Lower lobe of right lung (tissue), 2 donors: ENCODE data around the gene ORM2. TPM values are rescaled to one million over a fixed set of nuclear protein-coding genes. Genes with fewer than 3 reads are reported as not detected.

Experiments
- ATAC-seq, 2 donors: fragments of 200-7000 bp; cut with Tn5 transposase; one replicate each; pipeline ENCODE4 v1.9.1; 2020 to 2022; ENCODE audit warnings: mild to moderate bottlenecking in 2 of 2, moderate library complexity in 2 of 2
- DNase-seq: peaks from one replicate; pipeline ENCODE4 v3.0.0-alpha.2; 2020
- H3K27ac ChIP-seq: fragments of 200-600 bp; one replicate; pipeline ENCODE4 v1.8.0; 2022
- H3K27me3 ChIP-seq: fragments of 200-600 bp; one replicate; pipeline ENCODE4 v1.8.0; 2022; ENCODE audit warnings: low read depth
- H3K36me3 ChIP-seq: fragments of 200-600 bp; one replicate; pipeline ENCODE4 v1.8.0; 2022; ENCODE audit warnings: mild to moderate bottlenecking
- H3K4me1 ChIP-seq: fragments of 200-600 bp; one replicate; pipeline ENCODE4 v1.8.0; 2022
- H3K4me3 ChIP-seq: fragments of 200-600 bp; one replicate; pipeline ENCODE4 v1.8.0; 2022; ENCODE audit warnings: mild to moderate bottlenecking
- H3K9me3 ChIP-seq: fragments of 200-600 bp; one replicate; pipeline ENCODE4 v1.8.0; 2022
- CTCF ChIP-seq: fragments of 200-600 bp; IDR thresholded peaks from one replicate; pipeline ENCODE4 v1.8.0; 2022; ENCODE audit warnings: antibody characterized with exemption, mild to moderate bottlenecking
- intact Hi-C: fragments of 100-400 bp; cut with DNase I; formaldehyde crosslinking; loops from one replicate; pipeline ENCODE4 v1.11.0; 2022
- total RNA-seq: library from RNA; stranded (reverse); fragmentation: NEBNext Ultra II Directional; extraction: Animal tissue kit (Norgen Biotek cat#: 25700); gene quantifications from one replicate; pipeline ENCODE4 v1.2.1, GENCODE V29; 2021
- donor health status: DM: no; HTN: yes; CAD: no; lungs with severe emphysema.

Gene ORM2
- total RNA-seq, 1 donor from 2014 or later, result 3.1 TPM

DNA sequence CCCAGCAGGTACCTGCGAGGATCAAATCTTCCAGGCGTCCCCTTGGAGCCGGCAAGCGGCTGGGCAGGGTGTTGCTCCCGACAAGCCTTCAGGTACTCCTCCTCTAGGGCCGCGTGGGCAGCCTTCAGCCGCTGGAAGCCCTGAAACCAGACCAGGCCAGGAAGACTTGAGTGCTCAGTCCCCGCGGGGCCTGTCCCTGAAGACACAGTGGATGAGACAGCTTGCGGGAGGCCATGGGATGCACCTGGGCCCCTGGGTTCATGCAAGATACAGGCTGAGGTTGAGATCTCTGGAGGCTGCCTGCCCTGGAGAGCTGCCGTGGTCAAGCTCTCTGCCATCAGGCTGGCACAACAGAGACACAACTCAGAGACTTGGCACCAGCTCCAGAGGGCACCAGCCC, 32.7 kb downstream of the ORM2 start:
- H3K4me3 ChIP-seq, result no peak overlapping the region
- H3K27me3 ChIP-seq, result no peaks in the 10 kb centered on the region
- DNase-seq (no peak), ATAC-seq (no peak)
- intact Hi-C loops, result no loop called here
- peaks cover 32% of the 10 kb centered on the region for H3K4me1 ChIP-seq
- H3K27ac ChIP-seq, result no peak overlapping the region
- H3K36me3 ChIP-seq, result peaks cover 86% of the 10 kb centered on the region
- no peaks in the 10 kb centered on the region for H3K9me3 ChIP-seq
- TF ChIP-seq CTCF, result no peak

- Histone ChIP-seq H3K9me3 (no peaks in the 10 kb centered on the region), H3K27ac (no peak overlapping the region), H3K27me3 (no peaks in the 10 kb centered on the region), H3K4me1 (peaks cover 36% of the 10 kb centered on the region), H3K4me3 (no peak overlapping the region), H3K36me3 (peaks cover 86% of the 10 kb centered on the region)
- TF ChIP-seq CTCF, result no peak
- DNase-seq (no peak), ATAC-seq (no peak)
- intact Hi-C loops, result no loop called here
Measured at GRCh38 chr9:114363424-114363823, 33.8 kb downstream of the ORM2 start.

DNA sequence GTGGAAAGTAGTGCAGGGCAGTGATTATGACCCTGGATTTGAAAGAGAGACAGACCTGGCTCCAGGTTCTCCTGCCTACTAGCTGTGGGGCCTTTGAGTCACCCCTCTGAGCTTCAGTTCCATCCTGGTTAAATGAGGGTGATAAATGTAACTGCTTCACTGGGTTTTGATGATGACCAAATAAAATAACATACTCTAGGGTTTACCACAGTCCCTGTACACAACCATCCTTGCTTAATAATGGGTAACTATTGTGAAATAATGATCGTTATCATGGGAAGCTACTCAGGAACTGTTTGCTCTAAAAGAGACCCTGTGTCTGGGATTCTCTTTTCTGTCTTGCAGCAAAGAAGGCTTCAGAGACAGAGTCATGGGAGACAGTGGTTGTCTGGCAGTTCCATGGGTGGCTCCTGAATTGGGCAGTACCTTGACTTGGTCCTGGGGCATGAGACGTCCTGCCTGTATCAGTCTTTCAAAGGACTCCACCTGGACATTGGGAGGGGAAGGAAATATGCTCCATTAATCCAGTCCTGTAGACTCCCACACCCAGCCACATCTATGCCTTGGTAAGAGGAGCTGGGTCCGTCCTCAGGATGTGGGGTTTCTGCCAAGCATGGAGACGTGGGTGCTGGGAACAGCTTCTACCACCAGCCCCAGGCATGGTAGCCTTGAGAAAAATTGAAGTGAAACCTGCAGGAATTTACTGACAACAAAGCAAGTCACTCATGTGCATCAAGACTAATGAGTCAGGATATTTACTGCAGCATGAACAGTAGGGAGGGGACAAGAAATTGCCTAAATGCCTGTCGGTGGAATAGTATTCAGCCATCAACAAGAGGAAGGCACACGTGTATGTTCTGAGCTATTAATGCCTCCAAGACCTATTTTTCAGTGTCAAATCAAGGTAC, 34.7 kb downstream of the ORM2 start:
- peaks cover 86% of the 10 kb centered on the region for H3K36me3 ChIP-seq
- no peak for TF ChIP-seq CTCF
- H3K27me3 ChIP-seq, result no peaks in the 10 kb centered on the region
- H3K4me3 ChIP-seq, result no peak overlapping the region
- H3K9me3 ChIP-seq, result no peaks in the 10 kb centered on the region
- H3K27ac ChIP-seq, result peak overlapping the region; percentile 44
- DNase-seq, result no peak
- intact Hi-C loops, result no loop called here
- peaks cover 36% of the 10 kb centered on the region for H3K4me1 ChIP-seq
- peak; percentile 7 to 26 for ATAC-seq

DNA sequence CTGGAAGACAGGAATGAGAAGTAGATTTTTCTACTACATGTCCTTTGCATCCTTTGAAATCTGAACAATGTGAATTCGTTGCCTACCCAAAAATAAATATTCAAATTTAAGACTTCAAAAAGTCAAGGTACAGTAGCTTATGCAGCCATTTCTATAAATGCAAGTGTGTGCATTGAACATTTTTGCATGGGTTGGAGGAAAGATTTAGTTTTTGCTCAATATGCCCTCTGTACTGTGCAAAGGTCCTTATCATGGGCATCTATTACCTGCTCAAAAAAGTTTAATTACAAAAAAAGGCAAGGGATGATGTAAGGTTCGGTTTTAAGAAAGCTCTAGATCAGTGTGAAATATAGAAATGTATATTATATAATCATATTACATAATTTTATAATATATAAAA, 35.5 kb downstream of the ORM2 start:
- H3K4me1 ChIP-seq, result peaks cover 36% of the 10 kb centered on the region
- H3K27ac ChIP-seq, result peak overlapping the region; percentile 44
- peaks cover 80% of the 10 kb centered on the region for H3K36me3 ChIP-seq
- intact Hi-C loops, result no loop called here
- ATAC-seq, result no peak
- no peaks in the 10 kb centered on the region for H3K9me3 ChIP-seq
- TF ChIP-seq CTCF, result no peak
- no peak for DNase-seq
- no peaks in the 10 kb centered on the region for H3K27me3 ChIP-seq
- H3K4me3 ChIP-seq, result no peak overlapping the region

- peak overlapping the region; percentile 70 for H3K27ac ChIP-seq
- peak; percentile 31 to 41 for ATAC-seq
- no peak for TF ChIP-seq CTCF
- no peak for DNase-seq
- H3K27me3 ChIP-seq, result no peaks in the 10 kb centered on the region
- intact Hi-C loops, result no loop called here
- H3K4me3 ChIP-seq, result no peak overlapping the region
- peaks cover 79% of the 10 kb centered on the region for H3K36me3 ChIP-seq
- no peaks in the 10 kb centered on the region for H3K9me3 ChIP-seq
- H3K4me1 ChIP-seq, result peaks cover 44% of the 10 kb centered on the region
Measured at GRCh38 chr9:114366334-114367128, 36.9 kb downstream of the ORM2 start.
